GM23338 (cell line): ENCODE results near the gene DIAPH3. TPM values are rescaled to one million over a fixed set of nuclear protein-coding genes. Genes with fewer than 3 reads are reported as not detected.

Experiments
- ATAC-seq: fragments of 200-7000 bp; cut with Tn5 transposase; 3 replicates; pipeline ENCODE4 v1.9.1; 2020
- DNase-seq: peaks from one replicate; pipeline ENCODE4 v3.0.0-alpha.2; 2015; ENCODE audit warnings: low spot score
- H2AFZ ChIP-seq: fragments of 200-600 bp; sonication (generic); 2 replicates; pipeline ENCODE4 v1.8.0; 2016; ENCODE audit warnings: antibody characterized with exemption, mild to moderate bottlenecking, moderate library complexity
- H3F3A ChIP-seq: fragments of 200-600 bp; sonication (generic); replicated peaks from 2 replicates; pipeline ENCODE4 v1.8.0; 2017; ENCODE audit warnings: antibody characterized with exemption, mixed run types, low read depth
- H3K27ac ChIP-seq: fragments of 200-600 bp; sonication (generic); 2 replicates; pipeline ENCODE4 v1.6.1; 2016; ENCODE audit warnings: low read depth
- H3K27me3 ChIP-seq: fragments of 200-600 bp; sonication (generic); 2 replicates; pipeline ENCODE4 v1.8.0; 2016; ENCODE audit warnings: mild to moderate bottlenecking, mixed run types, moderate library complexity; ENCODE audit not compliant: insufficient read depth
- H3K36me3 ChIP-seq: fragments of 200-600 bp; sonication (generic); 2 replicates; pipeline ENCODE4 v1.8.0; 2016; ENCODE audit warnings: mild to moderate bottlenecking; ENCODE audit not compliant: insufficient read depth
- H3K4me1 ChIP-seq: fragments of 200-600 bp; sonication (generic); 2 replicates; pipeline ENCODE4 v1.8.0; 2016; ENCODE audit warnings: mild to moderate bottlenecking, moderate library complexity; ENCODE audit not compliant: insufficient read depth
- H3K4me2 ChIP-seq: fragments of 200-600 bp; sonication (generic); 2 replicates; pipeline ENCODE4 v1.7.1; 2017; ENCODE audit warnings: mixed run types
- H3K4me3 ChIP-seq: fragments of 200-600 bp; sonication (generic); 2 replicates; pipeline ENCODE4 v1.6.1; 2016; ENCODE audit warnings: mixed run types
- H3K79me2 ChIP-seq: fragments of 200-600 bp; sonication (generic); replicated peaks from 2 replicates; pipeline ENCODE4 v1.8.0; 2017; ENCODE audit warnings: mild to moderate bottlenecking; ENCODE audit not compliant: insufficient read depth
- H3K9me2 ChIP-seq: fragments of 200-600 bp; sonication (generic); 2 replicates; pipeline ENCODE4 v1.8.0; 2017; ENCODE audit not compliant: insufficient read depth
- H4K20me1 ChIP-seq: fragments of 200-600 bp; sonication (generic); replicated peaks from 2 replicates; pipeline ENCODE4 v1.8.0; 2017; ENCODE audit warnings: mild to moderate bottlenecking; ENCODE audit not compliant: insufficient read depth
- H3K27ac Mint-ChIP-seq: 2 replicates; pipeline ENCODE4 v1.8.0; 2020; ENCODE audit warnings: inconsistent platforms, mild to moderate bottlenecking, moderate library complexity, mixed read lengths
- H3K27me3 Mint-ChIP-seq: 3 replicates; pipeline ENCODE4 v1.8.0; 2022; ENCODE audit warnings: low read depth, mild to moderate bottlenecking, moderate library complexity, mixed read lengths, inconsistent platforms; ENCODE audit not compliant: insufficient read depth, poor library complexity
- H3K36me3 Mint-ChIP-seq: 3 replicates; pipeline ENCODE4 v1.8.0; 2021; ENCODE audit warnings: low read depth, mild to moderate bottlenecking, inconsistent platforms, moderate library complexity, mixed read lengths
- H3K4me1 Mint-ChIP-seq: 3 replicates; pipeline ENCODE4 v1.8.0; 2020; ENCODE audit warnings: mild to moderate bottlenecking, inconsistent platforms, mixed read lengths
- H3K4me3 Mint-ChIP-seq: 3 replicates; pipeline ENCODE4 v1.8.0; 2021; ENCODE audit warnings: moderate library complexity, mild to moderate bottlenecking, inconsistent platforms, mixed read lengths
- H3K9me3 Mint-ChIP-seq: 3 replicates; pipeline ENCODE4 v1.8.0; 2020; ENCODE audit warnings: moderate library complexity, mild to moderate bottlenecking, inconsistent platforms, mixed read lengths
- EZH2 ChIP-seq: fragments of 200-600 bp; sonication (generic); IDR thresholded peaks from one replicate; pipeline ENCODE4 v1.8.0; 2017; ENCODE audit warnings: antibody characterized with exemption, mild to moderate bottlenecking, low read depth; ENCODE audit not compliant: unreplicated experiment
- EZH2phosphoT487 ChIP-seq: fragments of 200-600 bp; sonication (generic); IDR thresholded peaks from one replicate; pipeline ENCODE4 v1.8.1; 2018; ENCODE audit warnings: antibody characterized with exemption; ENCODE audit not compliant: unreplicated experiment
- JUNB ChIP-seq: IDR thresholded peaks from one replicate; pipeline ENCODE4 v1.6.1; 2016; ENCODE audit warnings: antibody characterized with exemption; ENCODE audit not compliant: unreplicated experiment
- NANOG ChIP-seq: IDR thresholded peaks from 2 replicates; pipeline ENCODE4 v1.6.1; 2016; ENCODE audit warnings: antibody characterized with exemption, borderline replicate concordance
- POLR2AphosphoS5 ChIP-seq: IDR thresholded peaks from 2 replicates; pipeline ENCODE4 v1.6.1; 2016; ENCODE audit warnings: antibody characterized with exemption, low read depth
- REST ChIP-seq: IDR thresholded peaks from one replicate; pipeline ENCODE4 v1.6.1; 2018; ENCODE audit warnings: antibody characterized with exemption; ENCODE audit not compliant: unreplicated experiment
- STAT1 ChIP-seq: IDR thresholded peaks from one replicate; pipeline ENCODE4 v1.6.1; 2016; ENCODE audit warnings: antibody characterized with exemption; ENCODE audit not compliant: unreplicated experiment
- ZNF114 ChIP-seq: fragments of 250-450 bp; sonication (Bioruptor Pico); IDR thresholded peaks from 2 replicates; pipeline ENCODE4 v1.5.0; 2020; ENCODE audit warnings: mild to moderate bottlenecking, moderate library complexity
- ZNF331 ChIP-seq: fragments of 250-450 bp; sonication (Bioruptor Pico); IDR thresholded peaks from 2 replicates; pipeline ENCODE4 v1.5.0; 2020; ENCODE audit warnings: low read depth, mild to moderate bottlenecking, moderate library complexity
- ZNF462 ChIP-seq: fragments of 250-450 bp; sonication (Bioruptor Pico); IDR thresholded peaks from 2 replicates; pipeline ENCODE4 v1.5.0; 2020; ENCODE audit warnings: mild to moderate bottlenecking, moderate library complexity
- polyA plus RNA-seq: library from polyadenylated mRNA; unstranded; fragments of >200 nt; fragmentation: Nextera tagmentation; extraction: Ambion mirVana; gene quantifications from 2 replicates; pipeline ENCODE4 v1.2.1, GENCODE V29; 2016
- total RNA-seq: library from RNA; depleted of rRNA; stranded (reverse); fragments of >200 nt; shearing (Covaris generic); gene quantifications from 2 replicates; pipeline ENCODE4 v1.2.3, GENCODE V29; 2014
- TF ChIP-seq, protein P1 (sequence below), 2 experiments: fragments of 200-600 bp in 1 of 2; sonication (generic) in 1 of 2; conservative IDR thresholded peaks; 2 replicates each; pipeline versions ENCODE4 v1.5.1 to v1.6.1; 2016 to 2017; ENCODE audit warnings: antibody characterized with exemption in 2 of 2, low read depth in 2 of 2, mild to moderate bottlenecking in 2 of 2, moderate library complexity in 1 of 2

Gene DIAPH3
- total and polyA plus RNA-seq, 2 experiments from 2014 or later: 23.4 to 30.2 TPM

DNA sequence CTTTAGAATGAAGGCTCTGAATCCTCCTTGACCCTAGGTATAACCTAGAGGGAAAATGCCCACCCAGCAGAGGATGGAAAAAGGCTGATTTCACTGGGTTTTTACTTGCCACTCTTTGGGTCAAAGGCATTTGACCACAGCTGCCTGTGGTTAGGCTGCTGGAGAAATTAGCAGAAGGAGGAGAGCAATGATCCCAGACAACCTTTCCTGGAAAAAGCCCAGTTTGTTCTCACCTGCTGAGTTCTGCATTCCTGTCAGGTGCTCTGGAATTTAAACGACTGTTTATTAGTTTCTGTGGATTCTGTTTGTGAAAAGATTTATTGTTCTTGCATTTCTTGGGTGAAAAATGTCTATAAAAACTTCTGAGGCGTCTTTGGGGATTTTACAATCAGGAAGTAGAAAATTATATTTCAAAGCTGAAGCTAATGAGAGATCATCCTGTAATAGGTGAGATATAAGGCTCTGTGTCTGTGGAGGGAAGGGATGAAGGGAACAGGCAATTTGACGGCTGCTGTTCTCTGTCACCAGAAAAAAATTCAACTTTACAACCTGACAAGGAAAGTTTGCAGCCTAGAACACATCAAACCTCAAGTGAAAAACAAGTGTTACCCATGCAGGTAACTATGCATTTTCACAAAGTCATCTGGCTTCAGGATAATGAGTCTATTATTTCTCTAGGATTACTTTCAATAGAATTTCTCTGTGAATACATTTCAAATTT is 519.7 kb downstream of the DIAPH3 start (continued):
- TF ChIP-seq ZNF462 (CRISPR knock-in tag): peak; percentile 42; the same call in 1 of the 2 replicates

DNA sequence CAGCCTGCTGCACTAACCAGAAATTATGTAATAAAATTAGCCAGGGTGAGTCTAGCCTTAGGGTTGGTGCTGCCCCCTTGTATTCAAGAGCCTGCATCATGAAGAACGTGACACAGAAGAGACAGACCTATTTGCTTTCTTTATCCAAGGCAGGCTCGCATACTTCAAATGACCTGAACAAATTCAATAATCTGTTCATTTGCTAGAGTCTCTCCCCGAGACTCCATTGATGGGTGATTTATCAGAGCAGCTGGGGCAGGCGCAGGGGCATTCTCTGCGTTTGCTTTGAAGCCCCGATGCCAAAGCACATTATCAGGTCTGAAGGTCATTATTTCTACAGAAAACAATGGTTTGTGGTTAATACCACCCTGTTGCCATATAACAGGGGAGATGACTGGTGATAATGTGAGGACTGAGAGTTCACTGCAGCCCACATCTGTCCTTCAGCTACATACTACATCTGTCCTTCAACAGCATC is 520.3 kb downstream of the DIAPH3 start:
- Histone ChIP-seq H2AFZ (no peak overlapping the region), H3K4me1 (peaks cover 4% of the 10 kb centered on the region), H3K4me3 (no peak overlapping the region), H3K4me2 (no peak overlapping the region), H3K9me2 (peaks cover 7% of the 10 kb centered on the region), H3K27ac (no peak overlapping the region), H3K36me3 (no peaks in the 10 kb centered on the region), H4K20me1 (no peaks in the 10 kb centered on the region), H3F3A (no peaks in the 10 kb centered on the region), H3K27me3 (no peaks in the 10 kb centered on the region), H3K79me2 (no peaks in the 10 kb centered on the region)
- H3K36me3 Mint-ChIP-seq: peaks cover 5% of the 10 kb centered on the region; the same call in 1 of the 3 replicates
- peaks cover 6% of the 10 kb centered on the region; the same call in 2 of the 3 replicates for H3K9me3 Mint-ChIP-seq
- DNase-seq: no peak
- TF ChIP-seq REST: no peak
- TF ChIP-seq STAT1: no peak
- no peak for TF ChIP-seq JUNB
- no peak for TF ChIP-seq POLR2AphosphoS5
- TF ChIP-seq EZH2phosphoT487: no peak
- TF ChIP-seq NANOG: no peak
- no peak for TF ChIP-seq EZH2
- TF ChIP-seq ZNF331 (CRISPR knock-in tag): no peak
- TF ChIP-seq ZNF114 (CRISPR knock-in tag): no peak
- TF ChIP-seq, protein P1, sequence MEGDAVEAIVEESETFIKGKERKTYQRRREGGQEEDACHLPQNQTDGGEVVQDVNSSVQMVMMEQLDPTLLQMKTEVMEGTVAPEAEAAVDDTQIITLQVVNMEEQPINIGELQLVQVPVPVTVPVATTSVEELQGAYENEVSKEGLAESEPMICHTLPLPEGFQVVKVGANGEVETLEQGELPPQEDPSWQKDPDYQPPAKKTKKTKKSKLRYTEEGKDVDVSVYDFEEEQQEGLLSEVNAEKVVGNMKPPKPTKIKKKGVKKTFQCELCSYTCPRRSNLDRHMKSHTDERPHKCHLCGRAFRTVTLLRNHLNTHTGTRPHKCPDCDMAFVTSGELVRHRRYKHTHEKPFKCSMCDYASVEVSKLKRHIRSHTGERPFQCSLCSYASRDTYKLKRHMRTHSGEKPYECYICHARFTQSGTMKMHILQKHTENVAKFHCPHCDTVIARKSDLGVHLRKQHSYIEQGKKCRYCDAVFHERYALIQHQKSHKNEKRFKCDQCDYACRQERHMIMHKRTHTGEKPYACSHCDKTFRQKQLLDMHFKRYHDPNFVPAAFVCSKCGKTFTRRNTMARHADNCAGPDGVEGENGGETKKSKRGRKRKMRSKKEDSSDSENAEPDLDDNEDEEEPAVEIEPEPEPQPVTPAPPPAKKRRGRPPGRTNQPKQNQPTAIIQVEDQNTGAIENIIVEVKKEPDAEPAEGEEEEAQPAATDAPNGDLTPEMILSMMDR (conservative IDR thresholded peaks at IDR 0.05; ENCODE audit: low read depth in 2 of 2): no peak
- no peak overlapping the region for H3K27ac Mint-ChIP-seq
- peaks cover 5% of the 10 kb centered on the region for H3K27me3 Mint-ChIP-seq
- no peak overlapping the region for H3K4me3 Mint-ChIP-seq
- H3K4me1 Mint-ChIP-seq: peaks cover 24% of the 10 kb centered on the region
- ATAC-seq: no peak
